NCI-H187 treated with DMSO at 0.1 percent for 48 hours (cell line): ENCODE data around the gene UNC79.
A peak's percentile ranks its signal among the peaks of the same experiment; 100 is the strongest.

Experiments
- DNase-seq: peaks from one replicate; lab custom pipeline; 2025; lab: John Stamatoyannopoulos, UW

The UNC79 gene

GRCh38 chr14:93727917-93728650, 297.3 kb downstream of the UNC79 start:
- DNase-seq, result no peak

- no peak for DNase-seq
Measured at GRCh38 chr14:93728651-93729016, 297.9 kb downstream of the UNC79 start.

GRCh38 chr14:93729993-93730392, 299.3 kb downstream of the UNC79 start:
- no peak for DNase-seq

GRCh38 chr14:93731753-93732152, 301.0 kb downstream of the UNC79 start:
- DNase-seq, result peak; percentile 25

GRCh38 chr14:93732524-93732923, 301.8 kb downstream of the UNC79 start:
- no peak for DNase-seq

- DNase-seq, result no peak
Measured at GRCh38 chr14:93733231-93733630, 302.5 kb downstream of the UNC79 start.

GRCh38 chr14:93733631-93734030, 302.9 kb downstream of the UNC79 start:
- no peak for DNase-seq

GRCh38 chr14:93734086-93734822, 303.5 kb downstream of the UNC79 start:
- no peak for DNase-seq

GRCh38 chr14:93735206-93735605, 304.5 kb downstream of the UNC79 start:
- no peak for DNase-seq

GRCh38 chr14:93736378-93737014, 305.8 kb downstream of the UNC79 start:
- DNase-seq, result no peak

- no peak for DNase-seq
Measured at GRCh38 chr14:93737634-93738033, 306.9 kb downstream of the UNC79 start.

- no peak for DNase-seq
Measured at GRCh38 chr14:93741556-93742230, 311.0 kb downstream of the UNC79 start.

GRCh38 chr14:93742761-93743160, 312.0 kb downstream of the UNC79 start:
- no peak for DNase-seq

- no peak for DNase-seq
Measured at GRCh38 chr14:93743270-93744060, 312.7 kb downstream of the UNC79 start.

- DNase-seq, result no peak
Measured at GRCh38 chr14:93744176-93744575, 313.4 kb downstream of the UNC79 start.

GRCh38 chr14:93744876-93745275, 314.1 kb downstream of the UNC79 start:
- DNase-seq, result no peak

GRCh38 chr14:93745603-93746273, 315.0 kb downstream of the UNC79 start:
- DNase-seq, result no peak

GRCh38 chr14:93747102-93747501, 316.4 kb downstream of the UNC79 start:
- no peak for DNase-seq

GRCh38 chr14:93747560-93747959, 316.8 kb downstream of the UNC79 start:
- no peak for DNase-seq

- no peak for DNase-seq
Measured at GRCh38 chr14:93748208-93749075, 317.7 kb downstream of the UNC79 start.
